ENCODE data around the gene MYO7B. TPM values are rescaled to one million over a fixed set of nuclear protein-coding genes. Genes with fewer than 3 reads are reported as not detected.
A peak's percentile ranks its signal among the peaks of the same experiment; 100 is the strongest.

Gene MYO7B
- total RNA-seq, 4 donors from 2014 or later: 0.21 to 0.48 (median 0.28) TPM

DNA sequence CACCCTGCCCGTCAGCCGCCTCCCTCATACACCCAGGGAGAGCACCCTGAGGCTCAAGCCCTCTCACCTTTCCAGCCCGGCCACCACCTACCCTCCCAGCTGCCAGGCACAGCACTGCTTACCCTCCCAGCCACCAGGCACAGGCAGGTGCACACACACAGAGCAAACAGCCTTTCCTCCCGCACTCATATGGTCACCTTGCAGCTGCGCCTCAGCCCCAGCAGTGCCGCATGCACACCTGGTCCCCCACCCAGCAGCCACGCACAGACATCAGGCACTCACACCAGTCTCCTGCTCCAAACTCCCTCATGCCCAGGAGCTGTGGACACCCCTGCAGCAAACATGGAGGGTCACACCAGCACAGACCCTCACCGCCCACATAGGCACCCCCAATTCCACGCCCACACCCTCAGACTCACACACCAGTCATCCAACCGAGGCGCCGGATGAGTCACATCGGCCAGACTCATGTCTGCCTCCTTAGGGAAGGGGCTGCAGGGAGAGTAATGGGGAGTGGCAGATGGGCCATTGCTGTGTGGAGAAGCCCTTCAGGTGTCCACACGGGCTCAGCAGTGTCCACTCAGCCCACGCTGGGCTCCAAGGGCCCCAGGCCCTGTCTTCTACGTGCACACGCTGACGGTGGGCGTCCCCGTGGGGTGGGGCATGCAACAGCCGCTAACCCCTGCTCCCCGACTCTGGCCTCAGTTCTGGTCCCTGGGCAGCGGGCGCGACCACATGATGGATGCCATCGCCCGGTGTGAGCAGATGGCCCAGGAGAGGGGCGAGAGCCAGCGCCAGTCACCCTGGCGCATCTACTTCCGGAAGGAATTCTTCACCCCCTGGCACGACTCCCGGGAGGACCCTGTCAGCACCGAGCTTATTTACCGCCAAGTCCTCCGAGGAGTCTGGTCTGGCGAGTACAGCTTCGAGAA is 88.2 kb downstream of the MYO7B start:
- Histone ChIP-seq H3K27me3 (no peaks in the 10 kb centered on the region), H3K4me1 (no peaks in the 10 kb centered on the region), H3K4me3 (no peak overlapping the region), H3K27ac (no peak overlapping the region), H3K9me3 (no peaks in the 10 kb centered on the region), H3K36me3 (no peaks in the 10 kb centered on the region)
- peak in 1 of 2 donors; percentile 8 for DNase-seq
- TF ChIP-seq, protein P1, sequence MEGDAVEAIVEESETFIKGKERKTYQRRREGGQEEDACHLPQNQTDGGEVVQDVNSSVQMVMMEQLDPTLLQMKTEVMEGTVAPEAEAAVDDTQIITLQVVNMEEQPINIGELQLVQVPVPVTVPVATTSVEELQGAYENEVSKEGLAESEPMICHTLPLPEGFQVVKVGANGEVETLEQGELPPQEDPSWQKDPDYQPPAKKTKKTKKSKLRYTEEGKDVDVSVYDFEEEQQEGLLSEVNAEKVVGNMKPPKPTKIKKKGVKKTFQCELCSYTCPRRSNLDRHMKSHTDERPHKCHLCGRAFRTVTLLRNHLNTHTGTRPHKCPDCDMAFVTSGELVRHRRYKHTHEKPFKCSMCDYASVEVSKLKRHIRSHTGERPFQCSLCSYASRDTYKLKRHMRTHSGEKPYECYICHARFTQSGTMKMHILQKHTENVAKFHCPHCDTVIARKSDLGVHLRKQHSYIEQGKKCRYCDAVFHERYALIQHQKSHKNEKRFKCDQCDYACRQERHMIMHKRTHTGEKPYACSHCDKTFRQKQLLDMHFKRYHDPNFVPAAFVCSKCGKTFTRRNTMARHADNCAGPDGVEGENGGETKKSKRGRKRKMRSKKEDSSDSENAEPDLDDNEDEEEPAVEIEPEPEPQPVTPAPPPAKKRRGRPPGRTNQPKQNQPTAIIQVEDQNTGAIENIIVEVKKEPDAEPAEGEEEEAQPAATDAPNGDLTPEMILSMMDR (IDR thresholded peaks at IDR 0.05): no peak
- no peak for TF ChIP-seq POLR2A (IDR thresholded peaks at IDR 0.05)
- intact Hi-C loops (cut with DNase I; ENCODE audit: low total_unique reads): no loop called here

DNA sequence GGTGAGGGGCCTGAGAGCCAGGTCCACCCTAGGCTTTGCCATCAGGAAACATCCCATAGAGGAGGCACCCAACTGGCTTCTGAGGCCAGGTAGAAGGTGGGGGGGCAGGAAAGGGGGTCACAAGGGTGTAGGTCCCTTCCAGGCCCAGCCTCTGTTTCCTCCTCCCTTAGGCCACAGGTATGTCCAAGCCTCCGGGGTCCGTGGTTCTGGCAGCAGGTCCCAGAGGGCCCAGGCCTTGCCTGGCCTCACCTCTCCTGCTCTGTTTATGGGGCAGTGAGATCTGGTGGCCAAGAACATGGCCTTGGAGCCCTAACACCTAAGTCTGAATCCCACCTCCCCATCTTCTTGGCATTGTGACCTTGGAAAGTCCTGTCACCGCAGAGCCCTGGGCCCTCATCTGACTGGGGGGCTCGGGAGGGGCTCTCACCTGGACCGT is 88.9 kb downstream of the MYO7B start:
- Histone ChIP-seq H3K9me3 (no peaks in the 10 kb centered on the region), H3K27ac (no peak overlapping the region), H3K36me3 (no peaks in the 10 kb centered on the region), H3K4me3 (no peak overlapping the region), H3K4me1 (no peaks in the 10 kb centered on the region), H3K27me3 (no peaks in the 10 kb centered on the region)
- TF ChIP-seq, protein P1 (IDR thresholded peaks at IDR 0.05): no peak
- TF ChIP-seq POLR2A (IDR thresholded peaks at IDR 0.05): no peak
- no peak for DNase-seq
- intact Hi-C loops (cut with DNase I; ENCODE audit: low total_unique reads): no loop called here

DNA sequence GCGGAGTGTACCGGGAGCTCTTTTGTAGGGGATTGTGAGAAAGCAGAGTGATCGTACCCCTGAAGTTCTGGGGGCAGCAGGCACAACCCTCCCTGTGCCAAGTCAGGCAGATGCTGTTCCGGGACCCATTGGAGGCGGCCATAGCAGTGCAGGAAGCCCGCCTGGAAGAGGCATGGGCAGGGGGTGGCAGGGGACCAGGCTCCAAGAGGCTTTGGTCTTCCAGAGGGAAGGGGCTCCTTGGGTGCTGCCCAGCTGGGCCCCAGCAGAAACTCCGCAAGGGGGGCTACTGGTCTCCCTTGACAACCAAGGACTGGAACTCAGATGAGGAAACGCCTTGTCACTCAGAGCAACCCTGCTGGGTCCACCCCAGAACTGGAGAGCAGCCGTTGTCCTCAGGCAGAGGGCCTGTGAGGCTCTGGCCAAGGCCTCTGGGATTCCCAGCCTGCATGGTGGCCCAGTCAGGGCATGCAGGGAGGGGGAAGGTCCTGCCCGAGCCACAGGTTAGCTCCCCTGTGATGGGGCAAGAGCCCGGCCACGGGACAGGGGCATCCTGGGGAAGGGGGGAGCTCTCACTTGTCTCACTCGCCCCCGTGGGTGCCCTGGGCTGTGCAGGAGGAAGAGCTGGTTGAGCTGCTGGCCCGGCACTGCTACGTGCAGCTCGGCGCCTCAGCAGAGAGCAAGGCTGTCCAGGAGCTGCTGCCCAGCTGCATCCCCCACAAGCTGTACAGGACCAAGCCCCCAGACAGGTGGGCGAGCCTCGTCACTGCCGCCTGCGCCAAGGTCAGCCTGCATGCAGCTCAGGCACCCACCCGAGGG is 89.5 kb downstream of the MYO7B start:
- Histone ChIP-seq H3K27me3 (no peaks in the 10 kb centered on the region), H3K9me3 (no peaks in the 10 kb centered on the region), H3K36me3 (no peaks in the 10 kb centered on the region), H3K4me3 (no peak overlapping the region), H3K27ac (no peak overlapping the region), H3K4me1 (no peaks in the 10 kb centered on the region)
- DNase-seq: no peak
- intact Hi-C loops (cut with DNase I; ENCODE audit: low total_unique reads): no loop called here
- TF ChIP-seq, protein P1 (IDR thresholded peaks at IDR 0.05): no peak

DNA sequence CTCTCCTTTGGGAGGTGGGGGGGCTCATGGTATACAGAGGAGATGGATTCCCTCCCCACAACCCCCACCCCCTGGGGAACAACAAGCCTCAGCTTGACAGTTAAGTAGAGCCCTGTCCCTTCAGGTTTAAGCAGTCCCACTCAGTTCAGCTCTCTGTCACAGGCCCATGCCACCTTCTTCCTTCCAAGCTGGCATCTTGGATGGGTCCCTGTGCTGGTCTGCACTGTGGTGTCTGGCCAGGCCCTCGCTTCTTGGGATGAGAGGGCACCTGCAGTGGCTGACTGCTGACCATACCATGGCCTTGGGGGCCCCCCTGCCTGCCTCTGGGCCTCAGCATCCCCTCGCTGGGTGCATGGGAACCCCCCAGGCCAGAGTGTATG is 90.1 kb downstream of the MYO7B start:
- intact Hi-C loops (cut with DNase I; ENCODE audit: low total_unique reads): no loop called here
- TF ChIP-seq, protein P1 (IDR thresholded peaks at IDR 0.05): no peak
- TF ChIP-seq POLR2A (IDR thresholded peaks at IDR 0.05): no peak
- H3K27me3 ChIP-seq: no peaks in the 10 kb centered on the region
- H3K4me1 ChIP-seq: no peaks in the 10 kb centered on the region
- no peak for DNase-seq
- H3K9me3 ChIP-seq: no peaks in the 10 kb centered on the region
- H3K4me3 ChIP-seq: no peak overlapping the region
- H3K36me3 ChIP-seq: no peaks in the 10 kb centered on the region
- H3K27ac ChIP-seq: no peak overlapping the region

DNA sequence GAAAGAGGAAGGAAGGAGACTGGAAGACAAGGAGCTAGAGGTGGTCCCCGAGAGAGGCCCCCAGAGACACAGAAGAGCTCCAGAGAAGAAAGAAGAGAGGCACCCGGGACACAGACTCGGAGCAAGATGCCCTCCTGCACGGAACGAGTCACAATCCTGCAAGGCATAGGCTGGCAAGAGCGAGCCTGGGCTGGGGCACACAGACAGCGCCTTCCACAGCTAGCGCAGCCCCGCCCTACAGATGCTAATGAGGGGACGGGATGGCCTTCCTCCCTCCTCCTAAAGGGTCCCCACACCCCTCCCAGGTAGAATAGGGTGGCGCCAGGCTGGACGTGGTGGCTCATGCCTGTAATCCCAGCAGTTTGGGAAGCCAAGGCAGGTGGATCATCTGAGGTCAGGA is 90.7 kb downstream of the MYO7B start:
- TF ChIP-seq POLR2A (IDR thresholded peaks at IDR 0.05): no peak
- TF ChIP-seq, protein P1 (IDR thresholded peaks at IDR 0.05): no peak
- Histone ChIP-seq H3K9me3 (no peaks in the 10 kb centered on the region), H3K27me3 (no peaks in the 10 kb centered on the region), H3K4me1 (no peaks in the 10 kb centered on the region), H3K36me3 (no peaks in the 10 kb centered on the region), H3K4me3 (no peak overlapping the region), H3K27ac (no peak overlapping the region)
- no peak for DNase-seq
- intact Hi-C loops (cut with DNase I; ENCODE audit: low total_unique reads): no loop called here

All from uterus (tissue), 4 donors.